ENCODE data around the gene PPP1R10.

The PPP1R10 gene

GRCh38 chr6:30555816-30556065 is 61.3 kb downstream of the PPP1R10 start:
- Histone ChIP-seq H3K4me2 (ENCODE audit: low read depth, low read length, poor library complexity, severe bottlenecking) (peak overlapping the region; percentile 69), H3K27me3 (ENCODE audit: low read length) (no peaks in the 10 kb centered on the region), H3F3A (ENCODE audit: insufficient read depth) (peaks cover 13% of the 10 kb centered on the region; the same call in 1 of the 2 replicates), H3K79me2 (ENCODE audit: insufficient read depth, low read length) (peaks cover 42% of the 10 kb centered on the region), H3K9ac (ENCODE audit: low read length) (peak overlapping the region; percentile 79), H3K9me3 (ENCODE audit: insufficient read depth, low read length) (no peaks in the 10 kb centered on the region), H4K20me1 (ENCODE audit: low read depth, low read length) (peaks cover 3% of the 10 kb centered on the region; the same call in 1 of the 2 replicates), H2AFZ (ENCODE audit: low read depth, low read length, severe bottlenecking) (peak overlapping the region; percentile 82), H3K36me3 (ENCODE audit: low read length) (peaks cover 19% of the 10 kb centered on the region; the same call in 1 of the 2 replicates), H3K27ac (ENCODE audit: low read depth, low read length) (peak overlapping the region; percentile 82), H3K4me3 (ENCODE audit: insufficient read depth, low read length, poor library complexity, severe bottlenecking) (peak overlapping the region; percentile 81), H3K9me2 (replicated peaks; ENCODE audit: insufficient read depth, low read length) (no peaks in the 10 kb centered on the region)
- TF ChIP-seq, protein P1, sequence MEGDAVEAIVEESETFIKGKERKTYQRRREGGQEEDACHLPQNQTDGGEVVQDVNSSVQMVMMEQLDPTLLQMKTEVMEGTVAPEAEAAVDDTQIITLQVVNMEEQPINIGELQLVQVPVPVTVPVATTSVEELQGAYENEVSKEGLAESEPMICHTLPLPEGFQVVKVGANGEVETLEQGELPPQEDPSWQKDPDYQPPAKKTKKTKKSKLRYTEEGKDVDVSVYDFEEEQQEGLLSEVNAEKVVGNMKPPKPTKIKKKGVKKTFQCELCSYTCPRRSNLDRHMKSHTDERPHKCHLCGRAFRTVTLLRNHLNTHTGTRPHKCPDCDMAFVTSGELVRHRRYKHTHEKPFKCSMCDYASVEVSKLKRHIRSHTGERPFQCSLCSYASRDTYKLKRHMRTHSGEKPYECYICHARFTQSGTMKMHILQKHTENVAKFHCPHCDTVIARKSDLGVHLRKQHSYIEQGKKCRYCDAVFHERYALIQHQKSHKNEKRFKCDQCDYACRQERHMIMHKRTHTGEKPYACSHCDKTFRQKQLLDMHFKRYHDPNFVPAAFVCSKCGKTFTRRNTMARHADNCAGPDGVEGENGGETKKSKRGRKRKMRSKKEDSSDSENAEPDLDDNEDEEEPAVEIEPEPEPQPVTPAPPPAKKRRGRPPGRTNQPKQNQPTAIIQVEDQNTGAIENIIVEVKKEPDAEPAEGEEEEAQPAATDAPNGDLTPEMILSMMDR (IDR thresholded peaks at IDR 0.05; ENCODE audit: insufficient read depth, low read length, poor library complexity, severe bottlenecking) = no peak
- no peak for TF ChIP-seq EZH2phosphoT487 (conservative IDR thresholded peaks at IDR 0.05; ENCODE audit: low read length)

DNA sequence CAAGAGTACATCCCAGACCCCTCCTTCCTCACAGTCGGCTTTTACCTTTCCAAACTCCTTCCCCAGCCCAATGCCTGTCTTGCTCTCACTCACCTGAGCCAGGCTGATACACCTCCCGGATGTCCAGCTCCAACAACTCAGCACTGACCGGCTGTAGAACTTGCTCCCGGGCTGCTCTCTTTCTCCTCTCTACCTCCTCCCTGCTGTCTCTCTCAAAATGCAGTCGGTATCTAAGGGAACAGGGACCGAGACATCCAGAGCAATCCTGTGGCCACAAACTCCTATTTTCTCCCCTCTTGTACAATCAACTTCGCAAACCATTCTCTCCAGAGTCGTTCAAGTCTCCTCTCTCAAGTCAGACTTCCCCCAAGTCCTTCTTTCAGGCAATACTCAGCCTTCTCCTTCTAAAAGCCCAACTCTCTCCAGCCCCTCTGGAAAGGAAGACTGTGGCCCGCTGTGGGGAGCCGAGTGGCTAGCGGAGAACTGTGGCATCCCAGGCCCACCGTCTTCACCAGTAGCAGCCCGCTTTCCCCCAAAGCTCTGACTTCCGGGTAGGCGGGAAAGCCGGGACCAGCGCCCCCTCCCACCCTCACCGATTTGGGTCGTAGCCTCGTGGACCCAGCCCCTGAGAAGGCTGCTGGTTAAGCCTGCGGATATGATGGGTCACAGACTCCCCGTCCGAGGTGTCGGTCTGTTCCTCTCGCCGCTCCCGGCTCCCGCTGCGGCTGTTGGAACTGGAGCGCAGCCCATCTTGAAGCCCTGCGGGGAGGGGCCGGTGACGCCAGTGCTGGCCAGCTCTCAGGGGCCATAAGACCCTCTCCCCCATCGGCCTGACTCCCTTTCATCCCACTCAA is 61.9 kb downstream of the PPP1R10 start:
- no peaks in the 10 kb centered on the region for H3K27me3 ChIP-seq (ENCODE audit: low read length)
- H3K79me2 ChIP-seq (ENCODE audit: insufficient read depth, low read length) = peaks cover 41% of the 10 kb centered on the region
- H3K4me3 ChIP-seq (ENCODE audit: insufficient read depth, low read length, poor library complexity, severe bottlenecking) = peak overlapping the region; percentile 81
- peaks cover 21% of the 10 kb centered on the region; the same call in 1 of the 2 replicates for H3K36me3 ChIP-seq (ENCODE audit: low read length)
- peak overlapping the region; percentile 82 for H3K27ac ChIP-seq (ENCODE audit: low read depth, low read length)
- TF ChIP-seq, protein P1 (IDR thresholded peaks at IDR 0.05; ENCODE audit: insufficient read depth, low read length, poor library complexity, severe bottlenecking) = no peak
- TF ChIP-seq EZH2phosphoT487 (conservative IDR thresholded peaks at IDR 0.05; ENCODE audit: low read length) = no peak
- H3K4me2 ChIP-seq (ENCODE audit: low read depth, low read length, poor library complexity, severe bottlenecking) = peak overlapping the region; percentile 69
- H3F3A ChIP-seq (ENCODE audit: insufficient read depth) = peaks cover 13% of the 10 kb centered on the region; the same call in 1 of the 2 replicates
- peaks cover 3% of the 10 kb centered on the region; the same call in 1 of the 2 replicates for H4K20me1 ChIP-seq (ENCODE audit: low read depth, low read length)
- peak overlapping the region; percentile 82 for H2AFZ ChIP-seq (ENCODE audit: low read depth, low read length, severe bottlenecking)
- H3K9me2 ChIP-seq (replicated peaks; ENCODE audit: insufficient read depth, low read length) = no peaks in the 10 kb centered on the region
- no peaks in the 10 kb centered on the region for H3K9me3 ChIP-seq (ENCODE audit: insufficient read depth, low read length)
- peak overlapping the region; percentile 79 for H3K9ac ChIP-seq (ENCODE audit: low read length)

- peaks cover 20% of the 10 kb centered on the region; the same call in 1 of the 2 replicates for H3K36me3 ChIP-seq (ENCODE audit: low read length)
- H3K27ac ChIP-seq (ENCODE audit: low read depth, low read length) = no peak overlapping the region
- no peak for TF ChIP-seq EZH2phosphoT487 (conservative IDR thresholded peaks at IDR 0.05; ENCODE audit: low read length)
- TF ChIP-seq, protein P1 (IDR thresholded peaks at IDR 0.05; ENCODE audit: insufficient read depth, low read length, poor library complexity, severe bottlenecking) = no peak
- H3K27me3 ChIP-seq (ENCODE audit: low read length) = no peaks in the 10 kb centered on the region
- no peaks in the 10 kb centered on the region for H3K9me2 ChIP-seq (replicated peaks; ENCODE audit: insufficient read depth, low read length)
- peak overlapping the region; percentile 81 for H3K4me3 ChIP-seq (ENCODE audit: insufficient read depth, low read length, poor library complexity, severe bottlenecking)
- no peaks in the 10 kb centered on the region for H3K9me3 ChIP-seq (ENCODE audit: insufficient read depth, low read length)
- peak overlapping the region; percentile 69 for H3K4me2 ChIP-seq (ENCODE audit: low read depth, low read length, poor library complexity, severe bottlenecking)
- peak overlapping the region; percentile 79 for H3K9ac ChIP-seq (ENCODE audit: low read length)
- H2AFZ ChIP-seq (ENCODE audit: low read depth, low read length, severe bottlenecking) = no peak overlapping the region
- peaks cover 3% of the 10 kb centered on the region; the same call in 1 of the 2 replicates for H4K20me1 ChIP-seq (ENCODE audit: low read depth, low read length)
- H3F3A ChIP-seq (ENCODE audit: insufficient read depth) = peaks cover 9% of the 10 kb centered on the region; the same call in 1 of the 2 replicates
- H3K79me2 ChIP-seq (ENCODE audit: insufficient read depth, low read length) = peaks cover 36% of the 10 kb centered on the region
Measured at GRCh38 chr6:30554404-30554803, 62.6 kb downstream of the PPP1R10 start.
